IMR-90 (cell line): ENCODE measurements around the gene NAB1. TPM values are rescaled to one million over a fixed set of nuclear protein-coding genes. Genes with fewer than 3 reads are reported as not detected.

ENCODE experiments used
- ATAC-seq: fragments of 200-7000 bp; cut with Tn5 transposase; 2 replicates; pipeline ENCODE4 v1.9.1; 2020; ENCODE audit warnings: low read depth, mild to moderate bottlenecking, moderate library complexity
- BruUV-seq: library from RNA; stranded (reverse); fragments of 400-500 nt; replicated peaks from 2 replicates; lab custom pipeline; 2021; lab: Mats Ljungman, UMichigan
- CTCF ChIA-PET: fragments of 300-600 bp; formaldehyde crosslinking; extraction: SDS; loops from one replicate; lab custom pipeline; 2021; ENCODE audit warnings: antibody characterized with exemption; lab: Yijun Ruan, JAX
- POLR2A ChIA-PET: fragments of 300-600 bp; sonication (Branson Sonifier 250); formaldehyde crosslinking; loops from one replicate; lab custom pipeline; 2022; ENCODE audit warnings: antibody characterized with exemption; ENCODE audit not compliant: unreplicated experiment; lab: Charles Lee
- DNase-seq: peaks from one replicate; pipeline ENCODE4 v3.0.0; 2013
- H2AFZ ChIP-seq: replicated peaks from 2 replicates; pipeline ENCODE3; 2013; ENCODE audit warnings: low read length, mild to moderate bottlenecking; ENCODE audit not compliant: poor library complexity
- H2AK5ac ChIP-seq: 2 replicates; pipeline ENCODE4 v1.6.1; 2013; ENCODE audit warnings: low read depth, low read length, inconsistent platforms
- H2AK9ac ChIP-seq: replicated peaks from 2 replicates; pipeline ENCODE3; 2013; ENCODE audit warnings: mild to moderate bottlenecking, low read depth, low read length, moderate library complexity; ENCODE audit not compliant: poor library complexity
- H2BK120ac ChIP-seq: 2 replicates; pipeline ENCODE4 v1.6.1; 2013; ENCODE audit warnings: low read depth, low read length, inconsistent platforms
- H2BK15ac ChIP-seq: 3 replicates; pipeline ENCODE4 v1.6.1; 2013; ENCODE audit warnings: low read depth, low read length, inconsistent platforms
- H2BK20ac ChIP-seq: 2 replicates; pipeline ENCODE4 v1.6.1; 2013; ENCODE audit warnings: low read depth, mild to moderate bottlenecking, inconsistent platforms, low read length, moderate library complexity
- H2BK5ac ChIP-seq: 2 replicates; pipeline ENCODE4 v1.6.1; 2013; ENCODE audit warnings: mild to moderate bottlenecking, low read depth, low read length, inconsistent platforms; ENCODE audit not compliant: poor library complexity, severe bottlenecking
- H3K14ac ChIP-seq: replicated peaks from 2 replicates; pipeline ENCODE4 v1.6.1; 2013; ENCODE audit warnings: low read depth, low read length, inconsistent platforms
- H3K18ac ChIP-seq: 2 replicates; pipeline ENCODE4 v1.6.1; 2013; ENCODE audit warnings: low read depth, low read length, control low read depth
- H3K23ac ChIP-seq: 2 replicates; pipeline ENCODE4 v1.6.1; 2013; ENCODE audit warnings: low read depth, low read length, inconsistent platforms
- H3K27ac ChIP-seq: 2 replicates; pipeline ENCODE4 v1.5.1; 2013; ENCODE audit warnings: mild to moderate bottlenecking, control low read depth, low read length; ENCODE audit not compliant: insufficient read depth
- H3K27me3 ChIP-seq: 2 replicates; pipeline ENCODE4 v1.6.1; 2013; ENCODE audit warnings: low read length; ENCODE audit not compliant: control insufficient read depth, insufficient read depth
- H3K36me3 ChIP-seq: 2 replicates; pipeline ENCODE4 v1.6.1; 2013; ENCODE audit warnings: low read length, mixed read lengths; ENCODE audit not compliant: control insufficient read depth, insufficient read depth
- H3K4ac ChIP-seq: 2 replicates; pipeline ENCODE4 v1.6.1; 2013; ENCODE audit warnings: low read depth, low read length, inconsistent platforms
- H3K4me1 ChIP-seq: 2 replicates; pipeline ENCODE4 v1.6.1; 2013; ENCODE audit warnings: low read length, mixed read lengths; ENCODE audit not compliant: control insufficient read depth, insufficient read depth
- H3K4me2 ChIP-seq: 2 replicates; pipeline ENCODE4 v1.6.1; 2013; ENCODE audit warnings: low read depth, mild to moderate bottlenecking, control low read depth, low read length, moderate library complexity
- H3K4me3 ChIP-seq: 2 replicates; pipeline ENCODE4 v1.5.1; 2013; ENCODE audit warnings: low read depth, mild to moderate bottlenecking, control low read depth, low read length, moderate library complexity; ENCODE audit not compliant: insufficient read depth
- H3K56ac ChIP-seq: 2 replicates; pipeline ENCODE4 v1.6.1; 2013; ENCODE audit warnings: low read length, inconsistent platforms; ENCODE audit not compliant: insufficient read depth; ENCODE audit errors: extremely low read depth
- H3K79me1 ChIP-seq, 2 experiments: 2 replicates each; pipeline ENCODE4 v1.6.1; 2013; ENCODE audit warnings: low read length in 2 of 2, inconsistent platforms in 1 of 2, low read depth in 1 of 2
- H3K9ac ChIP-seq: 2 replicates; pipeline ENCODE4 v1.6.1; 2013; ENCODE audit warnings: low read depth, low read length, control low read depth
- H3K9me1 ChIP-seq: 2 replicates; pipeline ENCODE4 v1.6.1; 2013; ENCODE audit warnings: low read length, inconsistent platforms; ENCODE audit not compliant: insufficient read depth
- H3K9me3 ChIP-seq: 2 replicates; pipeline ENCODE4 v1.6.1; 2013; ENCODE audit warnings: low read length; ENCODE audit not compliant: control insufficient read depth, insufficient read depth
- H4K20me1 ChIP-seq: 2 replicates; pipeline ENCODE4 v1.6.1; 2013; ENCODE audit warnings: low read length, inconsistent platforms; ENCODE audit not compliant: insufficient read depth
- H4K5ac ChIP-seq: 2 replicates; pipeline ENCODE4 v1.6.1; 2013; ENCODE audit warnings: mild to moderate bottlenecking, low read depth, low read length, control low read depth
- H4K8ac ChIP-seq, 2 experiments: 2 replicates each; pipeline ENCODE4 v1.6.1; 2013; ENCODE audit warnings: low read depth in 2 of 2, low read length in 2 of 2, control low read depth in 1 of 2, inconsistent platforms in 1 of 2
- H4K91ac ChIP-seq: 2 replicates; pipeline ENCODE4 v1.6.1; 2013; ENCODE audit warnings: low read depth, low read length, inconsistent platforms; ENCODE audit not compliant: insufficient read depth
- BHLHE40 ChIP-seq: fragments of 150-350 bp; IDR thresholded peaks from 2 replicates; pipeline ENCODE4 v1.6.1; 2016; ENCODE audit warnings: mild to moderate bottlenecking, low read depth, low read length
- CEBPB ChIP-seq: IDR thresholded peaks from 2 replicates; pipeline ENCODE4 v1.6.1; 2012; ENCODE audit warnings: low read depth, low read length, improper control_type of control experiment
- CHD1 ChIP-seq: IDR thresholded peaks from 2 replicates; pipeline ENCODE4 v1.6.1; 2012; ENCODE audit warnings: low read depth, low read length, improper control_type of control experiment
- FOS ChIP-seq: fragments of 150-350 bp; IDR thresholded peaks from 2 replicates; pipeline ENCODE4 v1.6.1; 2016; ENCODE audit warnings: low read depth, low read length
- MAZ ChIP-seq: IDR thresholded peaks from 2 replicates; pipeline ENCODE4 v1.6.1; 2012; ENCODE audit warnings: low read depth, mild to moderate bottlenecking, low read length, improper control_type of control experiment, moderate library complexity, borderline replicate concordance
- MXI1 ChIP-seq: IDR thresholded peaks from 2 replicates; pipeline ENCODE4 v1.6.1; 2012; ENCODE audit warnings: low read depth, mild to moderate bottlenecking, low read length, moderate library complexity, borderline replicate concordance
- RCOR1 ChIP-seq: IDR thresholded peaks from 2 replicates; pipeline ENCODE4 v1.6.1; 2012; ENCODE audit warnings: mild to moderate bottlenecking, low read length, improper control_type of control experiment; ENCODE audit not compliant: insufficient replicate concordance
- RFX5 ChIP-seq: IDR thresholded peaks from 2 replicates; pipeline ENCODE4 v1.8.0; 2012; ENCODE audit warnings: low read depth, mild to moderate bottlenecking, low read length, moderate library complexity
- SMC3 ChIP-seq: fragments of 150-350 bp; IDR thresholded peaks from 2 replicates; pipeline ENCODE4 v1.6.1; 2016; ENCODE audit warnings: low read depth, mild to moderate bottlenecking, antibody characterized with exemption, low read length, moderate library complexity
- WGBS, 2 experiments: methylation state at CpG; one replicate each; pipeline versions ENCODE4 v1.1.5 to v1.1.7; 2013; ENCODE audit warnings: missing lambda C conversion rate in 2 of 2; ENCODE audit not compliant: insufficient read length in 1 of 2; ENCODE audit errors: extremely low coverage in 2 of 2; 5-methylcytosine and 5-hydroxymethylcytosine counted together
- dilution Hi-C: fragments of 300-500 bp; cut with HindIII; formaldehyde crosslinking; loops from one replicate; pipeline ENCODE4 v1.14.3; 2018; ENCODE audit warnings: low sequenced_read_pairs; ENCODE audit not compliant: unreplicated experiment
- in situ Hi-C: fragments of 300-500 bp; cut with MboI; formaldehyde crosslinking; loops from 3 replicates; pipeline ENCODE4 v1.14.3; 2019; ENCODE audit warnings: low sequenced_read_pairs, inconsistent platforms, mixed read lengths
- intact Hi-C: fragments of 100-400 bp; cut with micrococcal nuclease; formaldehyde crosslinking; loops from 2 replicates; pipeline ENCODE4 v1.10.0; 2022
- polyA plus RNA-seq, 3 experiments: library from polyadenylated mRNA; depleted of rRNA; stranded (reverse); fragments of >200 nt; gene quantifications; 2 replicates each; pipeline ENCODE4 v1.2.3, GENCODE V29; 2012; ENCODE audit warnings: low replicate concordance in 1 of 3
- total RNA-seq: library from RNA; depleted of rRNA; stranded (reverse); fragments of >200 nt; gene quantifications from 2 replicates; pipeline ENCODE4 v1.2.3, GENCODE V29; 2012
- TF ChIP-seq, protein P1 (sequence below): fragments of 150-350 bp; IDR thresholded peaks from 2 replicates; pipeline ENCODE4 v1.6.1; 2017; ENCODE audit warnings: mild to moderate bottlenecking, antibody characterized with exemption, low read length, low read depth
- TF ChIP-seq, protein P2 (sequence below): fragments of 150-350 bp; IDR thresholded peaks from 2 replicates; pipeline ENCODE4 v1.6.1; 2016; ENCODE audit warnings: low read depth, mild to moderate bottlenecking, low read length, moderate library complexity, borderline replicate concordance

Gene NAB1
- total and polyA plus RNA-seq, 2 of the 4 experiments (the other 2 are of a cell fraction): 11.9 to 31.2 TPM

DNA sequence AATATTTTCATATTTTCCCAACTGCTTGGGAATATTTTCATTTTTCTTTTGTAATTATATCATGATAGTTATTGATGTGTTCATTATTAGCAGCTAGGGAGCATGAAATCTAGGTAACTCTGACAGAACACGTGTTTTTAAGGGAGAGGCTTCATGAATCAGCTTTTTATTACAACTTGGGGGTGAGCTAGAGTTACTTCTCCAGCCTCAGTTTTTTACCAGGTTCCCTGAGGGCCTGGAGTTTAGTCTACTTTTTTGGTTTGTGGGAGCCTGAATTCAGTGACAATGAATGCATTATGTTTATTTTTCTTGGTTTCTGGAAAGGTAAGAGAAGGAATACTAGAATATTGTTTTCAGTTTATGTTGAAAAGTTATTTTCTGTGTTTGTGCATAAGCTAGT is 18.0 kb downstream of the NAB1 start:
- Histone ChIP-seq H2BK5ac (no peak overlapping the region), H2BK20ac (no peak overlapping the region), H3K9ac (no peak overlapping the region), H2AK9ac (no peak overlapping the region), H2BK120ac (no peak overlapping the region), H3K27me3 (no peaks in the 10 kb centered on the region), H3K4me2 (no peak overlapping the region), H2AFZ (no peak overlapping the region), H4K5ac (no peak overlapping the region), H3K27ac (no peak overlapping the region), H4K20me1 (peaks cover 10% of the 10 kb centered on the region; the same call in 1 of the 2 replicates), H3K18ac (no peak overlapping the region), H2AK5ac (no peak overlapping the region), H3K14ac (no peak overlapping the region), H2BK15ac (no peak overlapping the region), H3K9me1 (no peaks in the 10 kb centered on the region; the same call in none of the 2 replicates), H3K4me3 (no peak overlapping the region), H4K8ac (no peak overlapping the region), H3K9me3 (no peaks in the 10 kb centered on the region), H3K23ac (no peak overlapping the region), H3K4ac (no peak overlapping the region), H4K91ac (no peak overlapping the region), H3K4me1 (peaks cover 5% of the 10 kb centered on the region; the same call in 1 of the 2 replicates), H3K79me1 (peaks cover 25 to 43% of the 10 kb centered on the region in 2 experiments), H3K56ac (no peak overlapping the region), H3K36me3 (peaks cover 6% of the 10 kb centered on the region)
- WGBS, 2 experiments: no CpG with 5 or more reads among the region's 1 CpG
- ChIA-PET CTCF (no interaction called here), POLR2A (no interaction called here)
- no peak for DNase-seq
- intact Hi-C loops: no loop called here
- no peak for ATAC-seq
- dilution Hi-C loops: no loop called here
- in situ Hi-C loops: no loop called here
- TF ChIP-seq RCOR1 (no peak), SMC3 (no peak), MXI1 (no peak), BHLHE40 (no peak), CHD1 (no peak), FOS (no peak), RFX5 (no peak), MAZ (no peak), CEBPB (no peak)
- TF ChIP-seq, protein P1, sequence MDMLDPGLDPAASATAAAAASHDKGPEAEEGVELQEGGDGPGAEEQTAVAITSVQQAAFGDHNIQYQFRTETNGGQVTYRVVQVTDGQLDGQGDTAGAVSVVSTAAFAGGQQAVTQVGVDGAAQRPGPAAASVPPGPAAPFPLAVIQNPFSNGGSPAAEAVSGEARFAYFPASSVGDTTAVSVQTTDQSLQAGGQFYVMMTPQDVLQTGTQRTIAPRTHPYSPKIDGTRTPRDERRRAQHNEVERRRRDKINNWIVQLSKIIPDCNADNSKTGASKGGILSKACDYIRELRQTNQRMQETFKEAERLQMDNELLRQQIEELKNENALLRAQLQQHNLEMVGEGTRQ: no peak
- TF ChIP-seq, protein P2, sequence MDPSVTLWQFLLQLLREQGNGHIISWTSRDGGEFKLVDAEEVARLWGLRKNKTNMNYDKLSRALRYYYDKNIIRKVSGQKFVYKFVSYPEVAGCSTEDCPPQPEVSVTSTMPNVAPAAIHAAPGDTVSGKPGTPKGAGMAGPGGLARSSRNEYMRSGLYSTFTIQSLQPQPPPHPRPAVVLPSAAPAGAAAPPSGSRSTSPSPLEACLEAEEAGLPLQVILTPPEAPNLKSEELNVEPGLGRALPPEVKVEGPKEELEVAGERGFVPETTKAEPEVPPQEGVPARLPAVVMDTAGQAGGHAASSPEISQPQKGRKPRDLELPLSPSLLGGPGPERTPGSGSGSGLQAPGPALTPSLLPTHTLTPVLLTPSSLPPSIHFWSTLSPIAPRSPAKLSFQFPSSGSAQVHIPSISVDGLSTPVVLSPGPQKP: no peak
- BruUV-seq: no TSS peak
